LNCAP (cell line): Measurements from ENCODE around the gene ITGB8.

Source experiments
- TF ChIP-seq, protein P1 (sequence below): fragments of 450-650 bp; IDR thresholded peaks from 2 replicates; pipeline ENCODE4 v1.5.1; 2017; ENCODE audit warnings: mild to moderate bottlenecking

Gene ITGB8

GRCh38 chr7:20412032-20412431, 81.3 kb downstream of the ITGB8 start:
- TF ChIP-seq, protein P1, sequence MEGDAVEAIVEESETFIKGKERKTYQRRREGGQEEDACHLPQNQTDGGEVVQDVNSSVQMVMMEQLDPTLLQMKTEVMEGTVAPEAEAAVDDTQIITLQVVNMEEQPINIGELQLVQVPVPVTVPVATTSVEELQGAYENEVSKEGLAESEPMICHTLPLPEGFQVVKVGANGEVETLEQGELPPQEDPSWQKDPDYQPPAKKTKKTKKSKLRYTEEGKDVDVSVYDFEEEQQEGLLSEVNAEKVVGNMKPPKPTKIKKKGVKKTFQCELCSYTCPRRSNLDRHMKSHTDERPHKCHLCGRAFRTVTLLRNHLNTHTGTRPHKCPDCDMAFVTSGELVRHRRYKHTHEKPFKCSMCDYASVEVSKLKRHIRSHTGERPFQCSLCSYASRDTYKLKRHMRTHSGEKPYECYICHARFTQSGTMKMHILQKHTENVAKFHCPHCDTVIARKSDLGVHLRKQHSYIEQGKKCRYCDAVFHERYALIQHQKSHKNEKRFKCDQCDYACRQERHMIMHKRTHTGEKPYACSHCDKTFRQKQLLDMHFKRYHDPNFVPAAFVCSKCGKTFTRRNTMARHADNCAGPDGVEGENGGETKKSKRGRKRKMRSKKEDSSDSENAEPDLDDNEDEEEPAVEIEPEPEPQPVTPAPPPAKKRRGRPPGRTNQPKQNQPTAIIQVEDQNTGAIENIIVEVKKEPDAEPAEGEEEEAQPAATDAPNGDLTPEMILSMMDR, result no peak

- TF ChIP-seq, protein P1, result no peak
Measured at GRCh38 chr7:20417260-20417659, 86.6 kb downstream of the ITGB8 start.

- TF ChIP-seq, protein P1, result no peak
Measured at GRCh38 chr7:20417675-20418382, 87.1 kb downstream of the ITGB8 start.

DNA sequence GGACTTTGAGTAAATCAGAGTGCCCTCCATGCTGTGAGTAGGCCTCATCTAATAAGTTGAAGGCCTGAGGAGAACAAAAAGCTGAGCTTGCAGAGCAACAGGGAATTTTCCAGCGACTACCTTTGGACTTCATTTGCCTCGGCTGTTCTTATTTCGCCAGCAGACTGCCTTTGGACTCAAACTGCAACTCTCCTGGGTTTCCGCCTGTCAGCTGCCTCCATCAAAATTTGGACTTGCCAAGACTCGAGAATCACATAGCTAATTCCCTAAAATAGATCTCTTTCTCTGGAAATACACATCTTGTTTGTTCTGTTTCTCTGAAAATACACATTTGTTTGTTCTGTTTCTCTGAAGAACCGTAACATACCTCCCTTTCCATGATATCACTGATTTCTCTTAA, 93.8 kb downstream of the ITGB8 start:
- TF ChIP-seq, protein P1, result no peak

GRCh38 chr7:20430664-20431063, 100.0 kb downstream of the ITGB8 start:
- TF ChIP-seq, protein P1, result no peak

- TF ChIP-seq, protein P1, result no peak
Measured at GRCh38 chr7:20431146-20431545, 100.4 kb downstream of the ITGB8 start.

GRCh38 chr7:20432071-20432470, 101.4 kb downstream of the ITGB8 start:
- TF ChIP-seq, protein P1, result no peak

GRCh38 chr7:20435305-20435704, 104.6 kb downstream of the ITGB8 start:
- TF ChIP-seq, protein P1, result no peak
